Gastroesophageal sphincter (tissue), 3 donors: ENCODE measurements around the gene SH2B2.

Experiments used
- POLR2A ChIP-seq, 2 donors: fragments of 450-650 bp; IDR thresholded peaks; one replicate each; pipeline ENCODE4 v1.6.1; 2017; ENCODE audit warnings: antibody characterized with exemption in 2 of 2, mild to moderate bottlenecking in 2 of 2, moderate library complexity in 1 of 2
- TF ChIP-seq, protein P1 (sequence below), 4 experiments: fragments of 200-600 bp in 2 of 4; fragments of 450-650 bp in 2 of 4; sonication (generic) in 1 of 4; IDR thresholded peaks; one replicate each; pipeline ENCODE4 v1.5.1; 2017 to 2019; ENCODE audit warnings: antibody characterized with exemption in 4 of 4, mild to moderate bottlenecking in 2 of 4, moderate library complexity in 2 of 4

- TF ChIP-seq, protein P1, sequence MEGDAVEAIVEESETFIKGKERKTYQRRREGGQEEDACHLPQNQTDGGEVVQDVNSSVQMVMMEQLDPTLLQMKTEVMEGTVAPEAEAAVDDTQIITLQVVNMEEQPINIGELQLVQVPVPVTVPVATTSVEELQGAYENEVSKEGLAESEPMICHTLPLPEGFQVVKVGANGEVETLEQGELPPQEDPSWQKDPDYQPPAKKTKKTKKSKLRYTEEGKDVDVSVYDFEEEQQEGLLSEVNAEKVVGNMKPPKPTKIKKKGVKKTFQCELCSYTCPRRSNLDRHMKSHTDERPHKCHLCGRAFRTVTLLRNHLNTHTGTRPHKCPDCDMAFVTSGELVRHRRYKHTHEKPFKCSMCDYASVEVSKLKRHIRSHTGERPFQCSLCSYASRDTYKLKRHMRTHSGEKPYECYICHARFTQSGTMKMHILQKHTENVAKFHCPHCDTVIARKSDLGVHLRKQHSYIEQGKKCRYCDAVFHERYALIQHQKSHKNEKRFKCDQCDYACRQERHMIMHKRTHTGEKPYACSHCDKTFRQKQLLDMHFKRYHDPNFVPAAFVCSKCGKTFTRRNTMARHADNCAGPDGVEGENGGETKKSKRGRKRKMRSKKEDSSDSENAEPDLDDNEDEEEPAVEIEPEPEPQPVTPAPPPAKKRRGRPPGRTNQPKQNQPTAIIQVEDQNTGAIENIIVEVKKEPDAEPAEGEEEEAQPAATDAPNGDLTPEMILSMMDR (IDR thresholded peaks at IDR 0.05), result no peak
- no peak for TF ChIP-seq POLR2A (IDR thresholded peaks at IDR 0.05)
Observed at GRCh38 chr7:102277901-102278300, 8.8 kb upstream of the SH2B2 start.
